GM23338 (cell line): ENCODE measurements around the gene NDUFS7. TPM values are rescaled to one million over a fixed set of nuclear protein-coding genes. Genes with fewer than 3 reads are reported as not detected.

Experiments
- ATAC-seq: fragments of 200-7000 bp; cut with Tn5 transposase; 3 replicates; pipeline ENCODE4 v1.9.1; 2020
- DNase-seq: peaks from one replicate; pipeline ENCODE4 v3.0.0-alpha.2; 2015; ENCODE audit warnings: low spot score
- H2AFZ ChIP-seq: fragments of 200-600 bp; sonication (generic); 2 replicates; pipeline ENCODE4 v1.8.0; 2016; ENCODE audit warnings: antibody characterized with exemption, mild to moderate bottlenecking, moderate library complexity
- H3F3A ChIP-seq: fragments of 200-600 bp; sonication (generic); replicated peaks from 2 replicates; pipeline ENCODE4 v1.8.0; 2017; ENCODE audit warnings: antibody characterized with exemption, mixed run types, low read depth
- H3K27ac ChIP-seq: fragments of 200-600 bp; sonication (generic); 2 replicates; pipeline ENCODE4 v1.6.1; 2016; ENCODE audit warnings: low read depth
- H3K27me3 ChIP-seq: fragments of 200-600 bp; sonication (generic); 2 replicates; pipeline ENCODE4 v1.8.0; 2016; ENCODE audit warnings: mild to moderate bottlenecking, mixed run types, moderate library complexity; ENCODE audit not compliant: insufficient read depth
- H3K36me3 ChIP-seq: fragments of 200-600 bp; sonication (generic); 2 replicates; pipeline ENCODE4 v1.8.0; 2016; ENCODE audit warnings: mild to moderate bottlenecking; ENCODE audit not compliant: insufficient read depth
- H3K4me1 ChIP-seq: fragments of 200-600 bp; sonication (generic); 2 replicates; pipeline ENCODE4 v1.8.0; 2016; ENCODE audit warnings: mild to moderate bottlenecking, moderate library complexity; ENCODE audit not compliant: insufficient read depth
- H3K4me2 ChIP-seq: fragments of 200-600 bp; sonication (generic); 2 replicates; pipeline ENCODE4 v1.7.1; 2017; ENCODE audit warnings: mixed run types
- H3K4me3 ChIP-seq: fragments of 200-600 bp; sonication (generic); 2 replicates; pipeline ENCODE4 v1.6.1; 2016; ENCODE audit warnings: mixed run types
- H3K79me2 ChIP-seq: fragments of 200-600 bp; sonication (generic); replicated peaks from 2 replicates; pipeline ENCODE4 v1.8.0; 2017; ENCODE audit warnings: mild to moderate bottlenecking; ENCODE audit not compliant: insufficient read depth
- H3K9me2 ChIP-seq: fragments of 200-600 bp; sonication (generic); 2 replicates; pipeline ENCODE4 v1.8.0; 2017; ENCODE audit not compliant: insufficient read depth
- H4K20me1 ChIP-seq: fragments of 200-600 bp; sonication (generic); replicated peaks from 2 replicates; pipeline ENCODE4 v1.8.0; 2017; ENCODE audit warnings: mild to moderate bottlenecking; ENCODE audit not compliant: insufficient read depth
- H3K27ac Mint-ChIP-seq: 2 replicates; pipeline ENCODE4 v1.8.0; 2020; ENCODE audit warnings: inconsistent platforms, mild to moderate bottlenecking, moderate library complexity, mixed read lengths
- H3K27me3 Mint-ChIP-seq: 3 replicates; pipeline ENCODE4 v1.8.0; 2022; ENCODE audit warnings: low read depth, mild to moderate bottlenecking, moderate library complexity, mixed read lengths, inconsistent platforms; ENCODE audit not compliant: insufficient read depth, poor library complexity
- H3K36me3 Mint-ChIP-seq: 3 replicates; pipeline ENCODE4 v1.8.0; 2021; ENCODE audit warnings: low read depth, mild to moderate bottlenecking, inconsistent platforms, moderate library complexity, mixed read lengths
- H3K4me1 Mint-ChIP-seq: 3 replicates; pipeline ENCODE4 v1.8.0; 2020; ENCODE audit warnings: mild to moderate bottlenecking, inconsistent platforms, mixed read lengths
- H3K4me3 Mint-ChIP-seq: 3 replicates; pipeline ENCODE4 v1.8.0; 2021; ENCODE audit warnings: moderate library complexity, mild to moderate bottlenecking, inconsistent platforms, mixed read lengths
- H3K9me3 Mint-ChIP-seq: 3 replicates; pipeline ENCODE4 v1.8.0; 2020; ENCODE audit warnings: moderate library complexity, mild to moderate bottlenecking, inconsistent platforms, mixed read lengths
- EZH2phosphoT487 ChIP-seq: fragments of 200-600 bp; sonication (generic); IDR thresholded peaks from one replicate; pipeline ENCODE4 v1.8.1; 2018; ENCODE audit warnings: antibody characterized with exemption; ENCODE audit not compliant: unreplicated experiment
- JUNB ChIP-seq: IDR thresholded peaks from one replicate; pipeline ENCODE4 v1.6.1; 2016; ENCODE audit warnings: antibody characterized with exemption; ENCODE audit not compliant: unreplicated experiment
- NANOG ChIP-seq: IDR thresholded peaks from 2 replicates; pipeline ENCODE4 v1.6.1; 2016; ENCODE audit warnings: antibody characterized with exemption, borderline replicate concordance
- POLR2AphosphoS5 ChIP-seq: IDR thresholded peaks from 2 replicates; pipeline ENCODE4 v1.6.1; 2016; ENCODE audit warnings: antibody characterized with exemption, low read depth
- STAT1 ChIP-seq: IDR thresholded peaks from one replicate; pipeline ENCODE4 v1.6.1; 2016; ENCODE audit warnings: antibody characterized with exemption; ENCODE audit not compliant: unreplicated experiment
- ZNF331 ChIP-seq: fragments of 250-450 bp; sonication (Bioruptor Pico); IDR thresholded peaks from 2 replicates; pipeline ENCODE4 v1.5.0; 2020; ENCODE audit warnings: low read depth, mild to moderate bottlenecking, moderate library complexity
- ZNF462 ChIP-seq: fragments of 250-450 bp; sonication (Bioruptor Pico); IDR thresholded peaks from 2 replicates; pipeline ENCODE4 v1.5.0; 2020; ENCODE audit warnings: mild to moderate bottlenecking, moderate library complexity
- polyA plus RNA-seq: library from polyadenylated mRNA; unstranded; fragments of >200 nt; fragmentation: Nextera tagmentation; extraction: Ambion mirVana; gene quantifications from 2 replicates; pipeline ENCODE4 v1.2.1, GENCODE V29; 2016
- total RNA-seq: library from RNA; depleted of rRNA; stranded (reverse); fragments of >200 nt; shearing (Covaris generic); gene quantifications from 2 replicates; pipeline ENCODE4 v1.2.3, GENCODE V29; 2014
- TF ChIP-seq, protein P1 (sequence below): IDR thresholded peaks from 2 replicates; pipeline ENCODE4 v1.6.1; 2016; ENCODE audit warnings: antibody characterized with exemption
- TF ChIP-seq, protein P2 (sequence below): IDR thresholded peaks from one replicate; pipeline ENCODE4 v1.6.1; 2018; ENCODE audit warnings: antibody characterized with exemption; ENCODE audit not compliant: unreplicated experiment

The NDUFS7 gene
- total and polyA plus RNA-seq, 2 experiments from 2014 or later: 132 to 203 TPM

GRCh38 chr19:1366296-1366695, 17.4 kb upstream of the NDUFS7 start (continued):
- TF ChIP-seq POLR2AphosphoS5: no peak
- TF ChIP-seq, protein P1, sequence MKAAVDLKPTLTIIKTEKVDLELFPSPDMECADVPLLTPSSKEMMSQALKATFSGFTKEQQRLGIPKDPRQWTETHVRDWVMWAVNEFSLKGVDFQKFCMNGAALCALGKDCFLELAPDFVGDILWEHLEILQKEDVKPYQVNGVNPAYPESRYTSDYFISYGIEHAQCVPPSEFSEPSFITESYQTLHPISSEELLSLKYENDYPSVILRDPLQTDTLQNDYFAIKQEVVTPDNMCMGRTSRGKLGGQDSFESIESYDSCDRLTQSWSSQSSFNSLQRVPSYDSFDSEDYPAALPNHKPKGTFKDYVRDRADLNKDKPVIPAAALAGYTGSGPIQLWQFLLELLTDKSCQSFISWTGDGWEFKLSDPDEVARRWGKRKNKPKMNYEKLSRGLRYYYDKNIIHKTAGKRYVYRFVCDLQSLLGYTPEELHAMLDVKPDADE: no peak
- no peak for TF ChIP-seq EZH2phosphoT487
- no peak for TF ChIP-seq JUNB

- no peak for DNase-seq
- Mint-ChIP-seq H3K4me1 (no peaks in the 10 kb centered on the region; the same call in 2 of the 3 replicates), H3K36me3 (peaks cover 84% of the 10 kb centered on the region), H3K4me3 (no peak overlapping the region), H3K27me3 (peaks cover 14% of the 10 kb centered on the region), H3K27ac (no peak overlapping the region), H3K9me3 (no peaks in the 10 kb centered on the region)
- no peak overlapping the region for H3K27ac ChIP-seq
- no peak overlapping the region for H3K4me2 ChIP-seq
- no peak overlapping the region for H2AFZ ChIP-seq
- no peak overlapping the region for H3K4me3 ChIP-seq
- peaks cover 14% of the 10 kb centered on the region for H4K20me1 ChIP-seq
- no peaks in the 10 kb centered on the region for H3K9me2 ChIP-seq
- H3K4me1 ChIP-seq: no peaks in the 10 kb centered on the region
- H3F3A ChIP-seq: peaks cover 26% of the 10 kb centered on the region; the same call in 1 of the 2 replicates
- H3K36me3 ChIP-seq: peaks cover 24% of the 10 kb centered on the region; the same call in 1 of the 2 replicates
- no peak for ATAC-seq
- H3K27me3 ChIP-seq: no peaks in the 10 kb centered on the region
- peaks cover 10% of the 10 kb centered on the region for H3K79me2 ChIP-seq
- TF ChIP-seq EZH2phosphoT487: no peak
- no peak for TF ChIP-seq NANOG
- TF ChIP-seq, protein P2, sequence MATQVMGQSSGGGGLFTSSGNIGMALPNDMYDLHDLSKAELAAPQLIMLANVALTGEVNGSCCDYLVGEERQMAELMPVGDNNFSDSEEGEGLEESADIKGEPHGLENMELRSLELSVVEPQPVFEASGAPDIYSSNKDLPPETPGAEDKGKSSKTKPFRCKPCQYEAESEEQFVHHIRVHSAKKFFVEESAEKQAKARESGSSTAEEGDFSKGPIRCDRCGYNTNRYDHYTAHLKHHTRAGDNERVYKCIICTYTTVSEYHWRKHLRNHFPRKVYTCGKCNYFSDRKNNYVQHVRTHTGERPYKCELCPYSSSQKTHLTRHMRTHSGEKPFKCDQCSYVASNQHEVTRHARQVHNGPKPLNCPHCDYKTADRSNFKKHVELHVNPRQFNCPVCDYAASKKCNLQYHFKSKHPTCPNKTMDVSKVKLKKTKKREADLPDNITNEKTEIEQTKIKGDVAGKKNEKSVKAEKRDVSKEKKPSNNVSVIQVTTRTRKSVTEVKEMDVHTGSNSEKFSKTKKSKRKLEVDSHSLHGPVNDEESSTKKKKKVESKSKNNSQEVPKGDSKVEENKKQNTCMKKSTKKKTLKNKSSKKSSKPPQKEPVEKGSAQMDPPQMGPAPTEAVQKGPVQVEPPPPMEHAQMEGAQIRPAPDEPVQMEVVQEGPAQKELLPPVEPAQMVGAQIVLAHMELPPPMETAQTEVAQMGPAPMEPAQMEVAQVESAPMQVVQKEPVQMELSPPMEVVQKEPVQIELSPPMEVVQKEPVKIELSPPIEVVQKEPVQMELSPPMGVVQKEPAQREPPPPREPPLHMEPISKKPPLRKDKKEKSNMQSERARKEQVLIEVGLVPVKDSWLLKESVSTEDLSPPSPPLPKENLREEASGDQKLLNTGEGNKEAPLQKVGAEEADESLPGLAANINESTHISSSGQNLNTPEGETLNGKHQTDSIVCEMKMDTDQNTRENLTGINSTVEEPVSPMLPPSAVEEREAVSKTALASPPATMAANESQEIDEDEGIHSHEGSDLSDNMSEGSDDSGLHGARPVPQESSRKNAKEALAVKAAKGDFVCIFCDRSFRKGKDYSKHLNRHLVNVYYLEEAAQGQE: no peak
- no peak for TF ChIP-seq ZNF462 (CRISPR knock-in tag)
- TF ChIP-seq ZNF331 (CRISPR knock-in tag): no peak
- TF ChIP-seq, protein P1: no peak
- TF ChIP-seq STAT1: no peak
- TF ChIP-seq POLR2AphosphoS5: no peak
- TF ChIP-seq JUNB: no peak
Measured at GRCh38 chr19:1366899-1367870, 16.5 kb upstream of the NDUFS7 start.
